ENCODE measurements around the gene FLYWCH2.
A peak's percentile ranks its signal among the peaks of the same experiment; 100 is the strongest.

The FLYWCH2 gene

DNA sequence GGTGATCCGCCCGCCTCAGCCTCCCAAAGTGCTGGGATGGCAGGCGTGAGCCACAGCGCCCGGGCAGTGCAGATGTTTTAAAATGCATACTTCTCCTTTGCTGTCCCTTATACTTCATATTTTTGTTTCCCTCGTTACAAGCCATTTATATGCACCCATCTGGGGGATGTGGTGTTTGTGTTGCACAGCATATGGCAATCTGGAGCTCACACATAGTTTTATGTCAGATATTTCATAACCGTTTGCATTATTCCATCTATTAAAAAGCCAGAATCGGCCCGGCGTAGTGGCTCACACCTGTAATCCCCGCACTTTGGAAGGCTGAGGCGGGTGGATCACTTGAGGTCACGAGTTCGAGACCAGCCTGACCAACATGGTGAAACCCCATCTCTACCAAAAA is 40.5 kb downstream of the FLYWCH2 start:
- H3K9ac ChIP-seq (ENCODE audit: low read length): no peak overlapping the region

GRCh38 chr16:2924901-2925755 is 42.1 kb downstream of the FLYWCH2 start:
- H3K4me2 ChIP-seq (ENCODE audit: low read length): peak overlapping the region; percentile 21
- no peaks in the 10 kb centered on the region for H3K27me3 ChIP-seq (ENCODE audit: insufficient read depth, low read length, poor library complexity)
- no peak overlapping the region for H4K8ac ChIP-seq (ENCODE audit: low read depth, low read length)
- no peaks in the 10 kb centered on the region for H3K4me1 ChIP-seq (ENCODE audit: control insufficient read depth, low read depth, low read length)
- H3K4ac ChIP-seq (ENCODE audit: low read depth, low read length): peak overlapping the region; percentile 2
- H3K79me1 ChIP-seq (ENCODE audit: low read length): no peaks in the 10 kb centered on the region
- no peak overlapping the region for H4K5ac ChIP-seq (ENCODE audit: low read length)
- no peaks in the 10 kb centered on the region for H3K79me2 ChIP-seq (ENCODE audit: control insufficient read depth, insufficient read depth, low read length)
- no peak overlapping the region for H2BK120ac ChIP-seq (ENCODE audit: low read depth, low read length)
- WGBS (ENCODE audit: extremely low coverage, insufficient coverage, low lambda C conversion rate): no CpG with 5 or more reads among the region's 42 CpGs
- peak overlapping the region; percentile 22 for H3K18ac ChIP-seq (ENCODE audit: low read length)
- peak overlapping the region; percentile 55 for H3K9ac ChIP-seq (ENCODE audit: low read length)
- H2BK15ac ChIP-seq (replicated peaks; ENCODE audit: low read depth): no peak overlapping the region
- no peak overlapping the region for H3K4me3 ChIP-seq (ENCODE audit: low read length)
- peak overlapping the region; percentile 80 for H3K56ac ChIP-seq (ENCODE audit: low read length)
- no peak overlapping the region for H2BK5ac ChIP-seq (ENCODE audit: low read length)
- no peak overlapping the region for H3K27ac ChIP-seq (ENCODE audit: low read depth, low read length)
- H2AK5ac ChIP-seq (ENCODE audit: low read length): no peak overlapping the region
- H3K36me3 ChIP-seq (ENCODE audit: control insufficient read depth, insufficient read depth, low read length): no peaks in the 10 kb centered on the region
- H3K23ac ChIP-seq (ENCODE audit: low read length): no peak overlapping the region
- peak; percentile 71 for DNase-seq

More for the DNA sequence above, 40.5 kb downstream of the FLYWCH2 start:
- no CpG with 5 or more reads among the region's 14 CpGs for WGBS (ENCODE audit: extremely low coverage, insufficient coverage, low lambda C conversion rate)
- Histone ChIP-seq H3K79me1 (ENCODE audit: low read length) (no peaks in the 10 kb centered on the region), H2BK5ac (ENCODE audit: low read length) (no peak overlapping the region), H2AK5ac (ENCODE audit: low read length) (no peak overlapping the region), H3K56ac (ENCODE audit: low read length) (no peak overlapping the region), H3K18ac (ENCODE audit: low read length) (no peak overlapping the region), H3K4me3 (ENCODE audit: low read length) (no peak overlapping the region), H3K27me3 (ENCODE audit: insufficient read depth, low read length, poor library complexity) (no peaks in the 10 kb centered on the region), H4K5ac (ENCODE audit: low read length) (no peak overlapping the region), H2BK15ac (replicated peaks; ENCODE audit: low read depth) (no peak overlapping the region), H3K79me2 (ENCODE audit: control insufficient read depth, insufficient read depth, low read length) (no peaks in the 10 kb centered on the region), H3K27ac (ENCODE audit: low read depth, low read length) (no peak overlapping the region), H3K4ac (ENCODE audit: low read depth, low read length) (no peak overlapping the region), H4K8ac (ENCODE audit: low read depth, low read length) (no peak overlapping the region), H3K23ac (ENCODE audit: low read length) (no peak overlapping the region), H3K36me3 (ENCODE audit: control insufficient read depth, insufficient read depth, low read length) (no peaks in the 10 kb centered on the region), H2BK120ac (ENCODE audit: low read depth, low read length) (no peak overlapping the region), H3K4me1 (ENCODE audit: control insufficient read depth, low read depth, low read length) (no peaks in the 10 kb centered on the region), H3K4me2 (ENCODE audit: low read length) (no peak overlapping the region)
- no peak for DNase-seq

GRCh38 chr16:2925951-2926649 is 43.1 kb downstream of the FLYWCH2 start:
- no peaks in the 10 kb centered on the region for H3K36me3 ChIP-seq (ENCODE audit: control insufficient read depth, insufficient read depth, low read length)
- H4K8ac ChIP-seq (ENCODE audit: low read depth, low read length): no peak overlapping the region
- H3K4me1 ChIP-seq (ENCODE audit: control insufficient read depth, low read depth, low read length): no peaks in the 10 kb centered on the region
- no CpG with 5 or more reads among the region's 9 CpGs for WGBS (ENCODE audit: extremely low coverage, insufficient coverage, low lambda C conversion rate)
- peak overlapping the region; percentile 55 for H3K9ac ChIP-seq (ENCODE audit: low read length)
- no peaks in the 10 kb centered on the region for H3K79me2 ChIP-seq (ENCODE audit: control insufficient read depth, insufficient read depth, low read length)
- DNase-seq: no peak
- H2AK5ac ChIP-seq (ENCODE audit: low read length): no peak overlapping the region
- peak overlapping the region; percentile 3 for H3K4me2 ChIP-seq (ENCODE audit: low read length)
- peak overlapping the region; percentile 2 for H3K4ac ChIP-seq (ENCODE audit: low read depth, low read length)
- peak overlapping the region; percentile 73 for H3K56ac ChIP-seq (ENCODE audit: low read length)
- H2BK120ac ChIP-seq (ENCODE audit: low read depth, low read length): no peak overlapping the region
- no peaks in the 10 kb centered on the region for H3K79me1 ChIP-seq (ENCODE audit: low read length)
- H2BK15ac ChIP-seq (replicated peaks; ENCODE audit: low read depth): no peak overlapping the region
- no peaks in the 10 kb centered on the region for H3K27me3 ChIP-seq (ENCODE audit: insufficient read depth, low read length, poor library complexity)
- peak overlapping the region; percentile 22 for H3K18ac ChIP-seq (ENCODE audit: low read length)
- no peak overlapping the region for H3K4me3 ChIP-seq (ENCODE audit: low read length)
- H4K5ac ChIP-seq (ENCODE audit: low read length): no peak overlapping the region
- H3K23ac ChIP-seq (ENCODE audit: low read length): no peak overlapping the region
- H3K27ac ChIP-seq (ENCODE audit: low read depth, low read length): no peak overlapping the region
- no peak overlapping the region for H2BK5ac ChIP-seq (ENCODE audit: low read length)

DNA sequence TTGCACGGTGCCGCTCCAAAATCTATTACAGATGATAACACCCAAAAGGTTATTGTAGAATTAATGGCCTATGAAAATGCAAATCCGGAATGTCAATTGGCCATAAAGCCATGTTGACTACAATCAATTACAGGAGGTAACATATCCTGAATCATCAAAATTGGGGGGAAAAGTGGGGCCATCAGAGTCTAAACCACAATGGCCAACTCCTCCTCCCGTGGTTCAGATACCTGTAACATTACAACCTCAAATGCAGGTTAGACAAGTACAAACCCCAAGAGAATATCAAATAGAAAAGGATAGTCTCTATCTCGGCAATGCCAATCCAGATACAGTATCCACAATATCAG is 43.6 kb downstream of the FLYWCH2 start:
- Histone ChIP-seq H3K56ac (ENCODE audit: low read length) (no peak overlapping the region), H2AK5ac (ENCODE audit: low read length) (no peak overlapping the region), H3K27me3 (ENCODE audit: insufficient read depth, low read length, poor library complexity) (no peaks in the 10 kb centered on the region), H3K18ac (ENCODE audit: low read length) (no peak overlapping the region), H3K4me3 (ENCODE audit: low read length) (no peak overlapping the region), H2BK15ac (replicated peaks; ENCODE audit: low read depth) (no peak overlapping the region), H2BK5ac (ENCODE audit: low read length) (no peak overlapping the region), H3K23ac (ENCODE audit: low read length) (no peak overlapping the region), H4K8ac (ENCODE audit: low read depth, low read length) (no peak overlapping the region), H3K36me3 (ENCODE audit: control insufficient read depth, insufficient read depth, low read length) (no peaks in the 10 kb centered on the region), H2BK120ac (ENCODE audit: low read depth, low read length) (no peak overlapping the region), H3K27ac (ENCODE audit: low read depth, low read length) (no peak overlapping the region), H3K79me2 (ENCODE audit: control insufficient read depth, insufficient read depth, low read length) (no peaks in the 10 kb centered on the region), H3K4me2 (ENCODE audit: low read length) (no peak overlapping the region), H3K9ac (ENCODE audit: low read length) (no peak overlapping the region), H4K5ac (ENCODE audit: low read length) (no peak overlapping the region), H3K4me1 (ENCODE audit: control insufficient read depth, low read depth, low read length) (no peaks in the 10 kb centered on the region), H3K4ac (ENCODE audit: low read depth, low read length) (no peak overlapping the region), H3K79me1 (ENCODE audit: low read length) (no peaks in the 10 kb centered on the region)
- no CpG with 5 or more reads among the region's 5 CpGs for WGBS (ENCODE audit: extremely low coverage, insufficient coverage, low lambda C conversion rate)
- no peak for DNase-seq

- no peaks in the 10 kb centered on the region for H3K36me3 ChIP-seq (ENCODE audit: control insufficient read depth, insufficient read depth, low read length)
- H3K4me1 ChIP-seq (ENCODE audit: control insufficient read depth, low read depth, low read length): no peaks in the 10 kb centered on the region
- H3K18ac ChIP-seq (ENCODE audit: low read length): no peak overlapping the region
- DNase-seq: peak; percentile 93
- no peaks in the 10 kb centered on the region for H3K27me3 ChIP-seq (ENCODE audit: insufficient read depth, low read length, poor library complexity)
- H4K5ac ChIP-seq (ENCODE audit: low read length): no peak overlapping the region
- H3K4ac ChIP-seq (ENCODE audit: low read depth, low read length): no peak overlapping the region
- H3K9ac ChIP-seq (ENCODE audit: low read length): no peak overlapping the region
- no peak overlapping the region for H3K4me3 ChIP-seq (ENCODE audit: low read length)
- no peak overlapping the region for H3K27ac ChIP-seq (ENCODE audit: low read depth, low read length)
- no peak overlapping the region for H3K56ac ChIP-seq (ENCODE audit: low read length)
- H2AK5ac ChIP-seq (ENCODE audit: low read length): no peak overlapping the region
- H3K4me2 ChIP-seq (ENCODE audit: low read length): no peak overlapping the region
- H2BK120ac ChIP-seq (ENCODE audit: low read depth, low read length): no peak overlapping the region
- no CpG with 5 or more reads among the region's 19 CpGs for WGBS (ENCODE audit: extremely low coverage, insufficient coverage, low lambda C conversion rate)
- no peaks in the 10 kb centered on the region for H3K79me1 ChIP-seq (ENCODE audit: low read length)
- no peak overlapping the region for H2BK15ac ChIP-seq (replicated peaks; ENCODE audit: low read depth)
- H2BK5ac ChIP-seq (ENCODE audit: low read length): no peak overlapping the region
- no peaks in the 10 kb centered on the region for H3K79me2 ChIP-seq (ENCODE audit: control insufficient read depth, insufficient read depth, low read length)
- no peak overlapping the region for H4K8ac ChIP-seq (ENCODE audit: low read depth, low read length)
- no peak overlapping the region for H3K23ac ChIP-seq (ENCODE audit: low read length)
Measured at GRCh38 chr16:2927010-2927646, 44.1 kb downstream of the FLYWCH2 start.
